Endothelial cell of umbilical vein (primary cell): ENCODE results near the gene SHBG. TPM values are rescaled to one million over a fixed set of nuclear protein-coding genes. Genes with fewer than 3 reads are reported as not detected.
A peak's percentile ranks its signal among the peaks of the same experiment; 100 is the strongest.

Source experiments
- BruUV-seq: library from RNA; stranded (reverse); fragments of 400-500 nt; replicated peaks from 2 replicates; lab custom pipeline; 2021; lab: Mats Ljungman, UMichigan
- CTCF ChIA-PET: fragments of 300-600, 350-600 bp; sonication (Branson Sonifier 250); formaldehyde crosslinking; loops from one replicate; lab custom pipeline; 2021; ENCODE audit warnings: antibody characterized with exemption, inconsistent platforms; lab: Charles Lee
- POLR2A ChIA-PET: fragments of 300-600, 350-600 bp; sonication (Branson Sonifier 250); formaldehyde crosslinking; loops from one replicate; lab custom pipeline; 2021; ENCODE audit warnings: antibody characterized with exemption, inconsistent platforms; lab: Charles Lee
- DNase-seq: peaks from one replicate; pipeline ENCODE4 v3.0.0-alpha.2; 2011; ENCODE audit warnings: low read depth, low spot score
- FAIRE-seq: peaks from 2 replicates; lab custom pipeline; 2011; peaks lifted over from hg19 to GRCh38; lab: Jason Lieb, UNC
- H2AFZ ChIP-seq: 2 replicates; pipeline ENCODE4 v1.6.0; 2012; ENCODE audit warnings: low read depth, low read length, control low read depth, inconsistent platforms
- H3K27ac ChIP-seq: 2 replicates; pipeline ENCODE4 v1.5.1; 2011; ENCODE audit warnings: low read depth, mild to moderate bottlenecking, control low read depth, low read length, moderate library complexity; ENCODE audit not compliant: insufficient read depth
- H3K27me3 ChIP-seq, 2 experiments: 2 replicates each; pipeline versions ENCODE4 v1.6.0 to v1.6.1; 2011; ENCODE audit warnings: low read length in 2 of 2, mixed read lengths in 1 of 2; ENCODE audit not compliant: control insufficient read depth in 2 of 2, insufficient read depth in 2 of 2
- H3K36me3 ChIP-seq, 2 experiments: 2 replicates in 1 of 2; 3 replicates in 1 of 2; pipeline ENCODE4 v1.5.1; 2011; ENCODE audit warnings: low read length in 2 of 2, mild to moderate bottlenecking in 1 of 2, moderate library complexity in 1 of 2; ENCODE audit not compliant: control insufficient read depth in 2 of 2, insufficient read depth in 2 of 2; ENCODE audit errors: extremely low read depth in 1 of 2
- H3K4me1 ChIP-seq: 3 replicates; pipeline ENCODE4 v1.5.1; 2011; ENCODE audit warnings: mild to moderate bottlenecking, low read length; ENCODE audit not compliant: control insufficient read depth, insufficient read depth; ENCODE audit errors: extremely low read depth
- H3K4me2 ChIP-seq: 2 replicates; pipeline ENCODE4 v1.6.1; 2011; ENCODE audit warnings: low read length, control low read depth, mixed read lengths; ENCODE audit not compliant: insufficient read depth
- H3K4me3 ChIP-seq, 3 experiments: fragments of 200-600 bp in 1 of 3; sonication (generic), shearing (Covaris generic) in 1 of 3; replicated peaks in 1 of 3; 2 replicates each; pipeline ENCODE4 v1.5.1; 2011 to 2016; ENCODE audit warnings: control low read depth in 3 of 3, low read length in 3 of 3, mild to moderate bottlenecking in 2 of 3, inconsistent platforms in 1 of 3, low read depth in 1 of 3, moderate library complexity in 1 of 3; ENCODE audit not compliant: insufficient read depth in 1 of 3
- H3K79me2 ChIP-seq: 2 replicates; pipeline ENCODE4 v1.6.0; 2012; ENCODE audit warnings: low read length, inconsistent platforms; ENCODE audit not compliant: control insufficient read depth, insufficient read depth
- H3K9ac ChIP-seq: replicated peaks from 2 replicates; pipeline ENCODE3; 2011; ENCODE audit warnings: low read length, control low read depth; ENCODE audit not compliant: insufficient read depth; ENCODE audit errors: extremely low read depth
- H3K9me1 ChIP-seq: replicated peaks from 3 replicates; pipeline ENCODE4 v1.6.0; 2011; ENCODE audit warnings: mild to moderate bottlenecking, low read length; ENCODE audit not compliant: control insufficient read depth, insufficient read depth; ENCODE audit errors: extremely low read depth
- H3K9me3 ChIP-seq: replicated peaks from 2 replicates; pipeline ENCODE4 v1.5.1; 2012; ENCODE audit warnings: low read length, inconsistent platforms; ENCODE audit not compliant: control insufficient read depth, insufficient read depth
- H4K20me1 ChIP-seq: replicated peaks from 2 replicates; pipeline ENCODE3; 2011; ENCODE audit warnings: mild to moderate bottlenecking, low read length; ENCODE audit not compliant: control insufficient read depth, insufficient read depth; ENCODE audit errors: extremely low read depth
- EZH2 ChIP-seq: IDR thresholded peaks from 2 replicates; pipeline ENCODE4 v1.6.1; 2012; ENCODE audit warnings: borderline replicate concordance, low read depth, mild to moderate bottlenecking, moderate library complexity, low read length, inconsistent platforms; ENCODE audit not compliant: severe bottlenecking
- FOS ChIP-seq: IDR thresholded peaks from 2 replicates; pipeline ENCODE4 v1.6.1; 2011; ENCODE audit warnings: mild to moderate bottlenecking, low read length, moderate library complexity, borderline replicate concordance; ENCODE audit not compliant: insufficient read depth
- GATA2 ChIP-seq: IDR thresholded peaks from 2 replicates; pipeline ENCODE4 v1.7.0; 2011; ENCODE audit warnings: low read depth, mild to moderate bottlenecking, moderate library complexity, mixed read lengths, low read length; ENCODE audit not compliant: insufficient read length, insufficient read depth
- JUN ChIP-seq: IDR thresholded peaks from 2 replicates; pipeline ENCODE4 v1.6.1; 2011; ENCODE audit warnings: borderline replicate concordance, low read depth; ENCODE audit not compliant: insufficient read length, insufficient read depth
- MAX ChIP-seq: IDR thresholded peaks from 2 replicates; pipeline ENCODE4 v1.6.1; 2011; ENCODE audit not compliant: insufficient read depth, insufficient read length
- MYC ChIP-seq: IDR thresholded peaks from one replicate; pipeline ENCODE4 v1.6.1; 2011; ENCODE audit warnings: mild to moderate bottlenecking, low read depth, low read length
- POLR2A ChIP-seq: IDR thresholded peaks from 2 replicates; pipeline ENCODE4 v1.6.1; 2012; ENCODE audit warnings: low read depth, mild to moderate bottlenecking, control low read depth, low read length
- POLR2AphosphoS5 ChIP-seq: IDR thresholded peaks from 2 replicates; pipeline ENCODE4 v1.6.1; 2012; ENCODE audit warnings: low read depth, mild to moderate bottlenecking, control low read depth, low read length, moderate library complexity; ENCODE audit not compliant: insufficient read depth
- dilution Hi-C: fragments of 300-500 bp; cut with MboI; formaldehyde crosslinking; loops from one replicate; pipeline ENCODE4 v1.15.0; 2019; ENCODE audit warnings: low sequenced_read_pairs; ENCODE audit not compliant: extremely low pct_ligation_motif_present
- intact Hi-C: fragments of 100-400 bp; cut with micrococcal nuclease; formaldehyde crosslinking; loops from one replicate; pipeline ENCODE4 v1.10.0; 2022
- polyA plus RNA-seq, 4 experiments: library from polyadenylated mRNA; depleted of rRNA in 3 of 4; stranded (reverse) in 3 of 4; unstranded in 1 of 4; fragments of >200 nt; gene quantifications; 2 replicates each; pipeline versions ENCODE4 v1.2.1 to v1.2.3, GENCODE V29; 2011 to 2012; ENCODE audit warnings: missing spikeins in 1 of 4
- total RNA-seq: library from RNA; stranded (reverse); gene quantifications from 2 replicates; pipeline ENCODE4 v1.2.3, GENCODE V29; 2021
- TF ChIP-seq, protein P1 (sequence below), 2 donors: IDR thresholded peaks; 1 replicate in 1 of 2; 2 replicates in 1 of 2; pipeline ENCODE4 v1.5.1; 2011; ENCODE audit warnings: low read length in 2 of 2, mild to moderate bottlenecking in 2 of 2, moderate library complexity in 2 of 2, control low read depth in 1 of 2, inconsistent platforms in 1 of 2, low read depth in 1 of 2; ENCODE audit not compliant: insufficient read depth in 1 of 2; ENCODE audit errors: extremely low read depth in 1 of 2

The SHBG gene
- total and polyA plus RNA-seq, 2 donors (not counting 3 experiments of a cell fraction or from before 2014, with no cell fraction given) = 0.51 TPM; not detected in 1

GRCh38 chr17:7673239-7673638 is 43.3 kb downstream of the SHBG start:
- no peak overlapping the region for H3K4me3 ChIP-seq
- H3K4me1 ChIP-seq = peaks cover 15% of the 10 kb centered on the region
- H3K9me3 ChIP-seq = no peaks in the 10 kb centered on the region
- dilution Hi-C loops (no loop called here), intact Hi-C loops (no loop called here)
- H3K27me3 ChIP-seq = no peaks in the 10 kb centered on the region
- FAIRE-seq (no peak), DNase-seq (no peak)
- no peak overlapping the region for H3K4me2 ChIP-seq
- ChIA-PET CTCF (interaction anchor here (1.2 kb wide), 4 partner anchors 11 to 84 kb away, joined by 4 to 9 read pairs (median 4); partner anchors contain the start of genes ATP1B2, TP53 and WRAP53), POLR2A (no interaction called here)
- no peak overlapping the region for H2AFZ ChIP-seq
- no peaks in the 10 kb centered on the region for H3K9me1 ChIP-seq
- H3K27ac ChIP-seq = no peak overlapping the region
- peaks cover 2% of the 10 kb centered on the region for H4K20me1 ChIP-seq
- H3K9ac ChIP-seq = no peak overlapping the region
- TF ChIP-seq POLR2A = no peak
- no peak for TF ChIP-seq MAX
- TF ChIP-seq POLR2AphosphoS5 = no peak
- TF ChIP-seq EZH2 = no peak
- TF ChIP-seq, protein P1, sequence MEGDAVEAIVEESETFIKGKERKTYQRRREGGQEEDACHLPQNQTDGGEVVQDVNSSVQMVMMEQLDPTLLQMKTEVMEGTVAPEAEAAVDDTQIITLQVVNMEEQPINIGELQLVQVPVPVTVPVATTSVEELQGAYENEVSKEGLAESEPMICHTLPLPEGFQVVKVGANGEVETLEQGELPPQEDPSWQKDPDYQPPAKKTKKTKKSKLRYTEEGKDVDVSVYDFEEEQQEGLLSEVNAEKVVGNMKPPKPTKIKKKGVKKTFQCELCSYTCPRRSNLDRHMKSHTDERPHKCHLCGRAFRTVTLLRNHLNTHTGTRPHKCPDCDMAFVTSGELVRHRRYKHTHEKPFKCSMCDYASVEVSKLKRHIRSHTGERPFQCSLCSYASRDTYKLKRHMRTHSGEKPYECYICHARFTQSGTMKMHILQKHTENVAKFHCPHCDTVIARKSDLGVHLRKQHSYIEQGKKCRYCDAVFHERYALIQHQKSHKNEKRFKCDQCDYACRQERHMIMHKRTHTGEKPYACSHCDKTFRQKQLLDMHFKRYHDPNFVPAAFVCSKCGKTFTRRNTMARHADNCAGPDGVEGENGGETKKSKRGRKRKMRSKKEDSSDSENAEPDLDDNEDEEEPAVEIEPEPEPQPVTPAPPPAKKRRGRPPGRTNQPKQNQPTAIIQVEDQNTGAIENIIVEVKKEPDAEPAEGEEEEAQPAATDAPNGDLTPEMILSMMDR (IDR thresholded peaks at IDR 0.05; ENCODE audit: extremely low read depth in 1 of 2, insufficient read depth in 1 of 2, low read depth in 1 of 2, low read length in 2 of 2) = peak; percentile 25 to 32
- peaks cover 19 to 38% of the 10 kb centered on the region in 2 experiments for H3K36me3 ChIP-seq
- H3K79me2 ChIP-seq = no peaks in the 10 kb centered on the region
- no TSS peak for BruUV-seq

- dilution Hi-C loops (no loop called here), intact Hi-C loops (no loop called here)
- Histone ChIP-seq H3K9me1 (no peaks in the 10 kb centered on the region), H3K79me2 (no peaks in the 10 kb centered on the region), H3K36me3 (peaks cover 19 to 27% of the 10 kb centered on the region in 2 experiments), H3K4me3 (no peak overlapping the region), H3K9ac (no peak overlapping the region), H3K9me3 (no peaks in the 10 kb centered on the region), H3K4me2 (no peak overlapping the region), H3K4me1 (peaks cover 15% of the 10 kb centered on the region), H2AFZ (no peak overlapping the region), H4K20me1 (peaks cover 2% of the 10 kb centered on the region), H3K27ac (no peak overlapping the region), H3K27me3 (no peaks in the 10 kb centered on the region)
- TF ChIP-seq POLR2A = no peak
- TF ChIP-seq, protein P1 (IDR thresholded peaks at IDR 0.05; ENCODE audit: extremely low read depth in 1 of 2, insufficient read depth in 1 of 2, low read depth in 1 of 2, low read length in 2 of 2) = no peak
- no peak for TF ChIP-seq JUN
- TF ChIP-seq MYC = no peak
- no peak for TF ChIP-seq GATA2
- no peak for TF ChIP-seq MAX
- no peak for TF ChIP-seq FOS
- no peak for FAIRE-seq
- DNase-seq = no peak
- BruUV-seq = no TSS peak
- CTCF ChIA-PET = interaction anchor here (0.9 kb wide), 1 partner anchor 13 kb away, joined by 4 read pairs; the partner anchor contains the start of gene WRAP53
- POLR2A ChIA-PET = no interaction called here
These were observed 45.0 kb downstream of the SHBG start for GRCh38 chr17:7674934-7675333.
